Measurements from ENCODE around the gene GRAPL. TPM values are rescaled to one million over a fixed set of nuclear protein-coding genes. Genes with fewer than 3 reads are reported as not detected.
"Not testable (repeated sequence)": the region's sequence is repeated elsewhere in the genome, so short reads cannot be mapped to it uniquely, and the experiment has no call there.

The GRAPL gene
- total RNA-seq, 2 experiments from 2014 or later: 1.4 TPM

- CTCF ChIA-PET: not testable (repeated sequence)
Observed at GRCh38 chr17:19187883-19188869, 60.8 kb downstream of the GRAPL start.

GRCh38 chr17:19188870-19189708 is 61.7 kb downstream of the GRAPL start:
- POLR2A ChIA-PET, CTCF ChIA-PET: not testable (repeated sequence)

More at GRCh38 chr17:19187883-19188869, 60.8 kb downstream of the GRAPL start:
- POLR2A ChIA-PET: not testable (repeated sequence)

DNA sequence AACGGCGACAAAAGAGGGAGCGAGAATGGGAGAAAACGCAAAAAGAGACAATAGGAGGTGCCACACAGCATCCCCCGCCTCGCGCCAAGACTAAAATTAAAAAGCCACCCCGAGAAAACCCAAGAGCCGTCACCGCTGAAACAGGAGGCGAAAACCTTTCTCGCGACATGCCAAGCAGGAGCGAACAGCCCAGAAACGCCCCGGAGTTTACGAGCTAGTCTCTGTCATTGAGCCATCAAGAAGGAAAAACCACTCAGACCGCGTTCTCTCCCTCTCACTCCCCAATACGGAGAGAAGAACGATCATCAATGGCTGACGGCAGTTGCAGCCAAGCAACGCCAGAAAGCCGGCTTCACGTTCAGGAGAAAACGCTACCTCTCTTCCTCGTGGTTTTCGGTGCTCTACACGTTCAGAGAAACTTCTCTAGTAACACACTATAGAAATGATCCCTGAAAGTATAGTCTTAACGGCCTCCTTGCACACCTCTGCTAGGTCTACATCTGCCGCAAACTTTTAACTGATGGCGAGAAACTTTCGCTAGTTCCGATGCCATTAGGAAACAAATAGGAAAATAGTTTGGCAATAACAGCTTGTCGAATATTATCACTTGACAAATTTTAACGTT is 62.5 kb downstream of the GRAPL start:
- POLR2A ChIA-PET: not testable (repeated sequence)

DNA sequence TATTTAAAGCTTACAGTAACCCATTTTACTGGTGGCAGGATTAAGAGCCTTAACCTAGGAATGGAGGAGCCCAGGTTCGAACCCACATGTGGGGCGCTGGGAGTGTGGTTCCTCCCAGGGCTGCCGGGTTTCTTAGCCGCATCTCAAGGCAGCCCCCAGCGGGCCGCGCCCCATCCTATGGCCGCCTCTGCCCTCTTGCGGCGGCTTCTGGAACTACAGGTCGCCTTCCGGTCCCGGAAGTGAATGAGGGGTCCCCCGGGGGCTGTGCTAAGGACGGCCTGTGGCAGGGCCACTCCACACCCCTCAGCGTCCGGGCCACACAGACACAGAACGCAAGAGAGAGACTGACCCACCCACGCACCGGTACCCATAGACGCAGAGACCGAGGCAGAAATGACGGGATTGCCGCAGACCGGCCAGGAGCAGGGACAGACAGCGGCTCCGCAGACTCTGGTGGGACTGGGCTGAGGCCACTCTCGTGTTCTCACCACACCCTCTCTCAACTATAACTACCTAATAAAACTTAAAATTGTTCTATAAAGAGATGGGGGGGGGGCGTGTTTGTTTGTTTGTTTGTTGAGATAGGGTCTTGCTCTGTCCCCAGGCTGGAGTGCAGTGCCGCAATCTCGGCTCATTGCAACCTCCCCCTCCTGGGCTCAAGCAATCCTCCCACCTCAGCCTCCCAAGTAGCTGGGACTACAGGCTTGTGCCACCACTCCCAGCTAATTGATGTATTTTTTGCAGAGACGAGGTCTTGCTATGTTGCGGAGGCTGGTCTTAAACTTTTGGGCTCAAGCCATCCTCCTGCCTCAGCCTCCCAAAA is 69.2 kb downstream of the GRAPL start:
- POLR2A ChIA-PET, CTCF ChIA-PET: not testable (repeated sequence)

More for the DNA sequence above, 62.5 kb downstream of the GRAPL start:
- CTCF ChIA-PET: not testable (repeated sequence)

DNA sequence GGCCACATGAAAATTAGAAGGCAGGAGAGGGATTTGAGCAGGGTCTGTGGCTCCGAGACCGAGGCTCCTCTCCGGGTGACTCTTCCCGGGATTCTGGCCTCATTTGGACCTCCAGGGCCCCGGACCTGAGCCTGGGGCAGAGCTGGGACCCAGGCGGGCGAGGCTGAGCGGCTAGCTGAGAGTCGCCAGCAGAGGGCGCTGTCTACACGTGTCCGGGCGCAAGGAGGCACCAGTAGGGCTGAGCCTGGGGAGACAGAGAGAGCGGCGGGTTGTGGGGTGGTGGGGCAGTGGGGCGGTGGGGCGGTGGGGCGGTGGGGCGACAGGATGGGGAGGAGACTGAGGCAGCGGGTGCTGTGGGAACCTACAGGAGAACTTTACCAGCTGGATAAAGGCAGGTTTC is 75.1 kb downstream of the GRAPL start:
- POLR2A ChIA-PET, CTCF ChIA-PET: not testable (repeated sequence)

- POLR2A ChIA-PET, CTCF ChIA-PET: not testable (repeated sequence)
Observed at GRCh38 chr17:19203429-19203828, 76.0 kb downstream of the GRAPL start.

Other genes starting within 250 kb of the GRAPL start
- not detected for gene SLC5A10, start 175.4 kb upstream of the GRAPL start, total RNA-seq
- gene FAM83G, start 122.8 kb upstream of the GRAPL start, total RNA-seq: 10 to 100 TPM; 11.2 to 11.6 TPM
- 1 to 10 TPM; 6.4 to 8.2 TPM for gene GRAP, start 80.6 kb upstream of the GRAPL start, total RNA-seq
- 10 to 100 TPM; 10.2 to 11.5 TPM for gene EPN2, start 109.8 kb downstream of the GRAPL start, total RNA-seq
- gene B9D1, start 235.1 kb downstream of the GRAPL start, total RNA-seq: 1 to 10 TPM; 7.5 to 9.2 TPM

Measured in activated CD8-positive, alpha-beta memory T cell treated with anti-CD3 and anti-CD28 coated beads for 36 hours (primary cell).